NCI-H1930 (cell line): Measurements from ENCODE around the gene SLC38A11.
"Not testable (repeated sequence)": the region's sequence is repeated elsewhere in the genome, so short reads cannot be mapped to it uniquely, and the experiment has no call there.

Source experiments
- DNase-seq, 2 experiments: peaks; one replicate each; lab custom pipeline; 2025; lab: John Stamatoyannopoulos, UW

Gene SLC38A11

GRCh38 chr2:164877927-164878326 lies 77.4 kb downstream of the SLC38A11 start:
- no peak for DNase-seq

GRCh38 chr2:164877169-164877568 lies 78.2 kb downstream of the SLC38A11 start:
- no peak for DNase-seq

- no peak for DNase-seq
Observed at GRCh38 chr2:164875334-164876205, 79.8 kb downstream of the SLC38A11 start.

GRCh38 chr2:164873210-164873908 lies 82.0 kb downstream of the SLC38A11 start:
- DNase-seq, result no peak

GRCh38 chr2:164871404-164871803 lies 83.9 kb downstream of the SLC38A11 start:
- no peak for DNase-seq

GRCh38 chr2:164869420-164869772 lies 85.9 kb downstream of the SLC38A11 start:
- no peak for DNase-seq

GRCh38 chr2:164868563-164869419 lies 86.5 kb downstream of the SLC38A11 start:
- no peak for DNase-seq

- no peak for DNase-seq
Observed at GRCh38 chr2:164867779-164868397, 87.4 kb downstream of the SLC38A11 start.

- not testable (repeated sequence) for DNase-seq
Observed at GRCh38 chr2:164866381-164866780, 88.9 kb downstream of the SLC38A11 start.

- no peak for DNase-seq
Observed at GRCh38 chr2:164860694-164861042, 94.7 kb downstream of the SLC38A11 start.

GRCh38 chr2:164859906-164860693 lies 95.2 kb downstream of the SLC38A11 start:
- DNase-seq, result not testable (repeated sequence)

- no peak for DNase-seq
Observed at GRCh38 chr2:164859251-164859818, 96.0 kb downstream of the SLC38A11 start.

GRCh38 chr2:164852086-164852485 lies 103.2 kb downstream of the SLC38A11 start:
- no peak for DNase-seq

- no peak for DNase-seq
Observed at GRCh38 chr2:164850235-164850634, 105.1 kb downstream of the SLC38A11 start.

- no peak for DNase-seq
Observed at GRCh38 chr2:164849506-164849905, 105.8 kb downstream of the SLC38A11 start.

GRCh38 chr2:164847981-164848741 lies 107.2 kb downstream of the SLC38A11 start:
- no peak for DNase-seq

GRCh38 chr2:164847291-164847690 lies 108.0 kb downstream of the SLC38A11 start:
- DNase-seq, result no peak

- no peak for DNase-seq
Observed at GRCh38 chr2:164846276-164846675, 109.0 kb downstream of the SLC38A11 start.
